ENCODE results near the gene CIDEA.
"Not testable (repeated sequence)": the region's sequence is repeated elsewhere in the genome, so short reads cannot be mapped to it uniquely, and the experiment has no call there.

Gene CIDEA

GRCh38 chr18:12239431-12239830 is 14.7 kb upstream of the CIDEA start:
- no peak for DNase-seq

- DNase-seq = no peak
Observed at GRCh38 chr18:12242658-12243260, 11.4 kb upstream of the CIDEA start.

GRCh38 chr18:12243272-12243671 is 10.9 kb upstream of the CIDEA start:
- DNase-seq = not testable (repeated sequence)

GRCh38 chr18:12245793-12246135 is 8.4 kb upstream of the CIDEA start:
- no peak for DNase-seq

GRCh38 chr18:12246849-12247808 is 7.0 kb upstream of the CIDEA start:
- DNase-seq = no peak

- DNase-seq = no peak
Observed at GRCh38 chr18:12247946-12248345, 6.2 kb upstream of the CIDEA start.

GRCh38 chr18:12248926-12249720 is 5.0 kb upstream of the CIDEA start:
- no peak for DNase-seq

- DNase-seq = no peak
Observed at GRCh38 chr18:12251311-12251710, 2.9 kb upstream of the CIDEA start.

- DNase-seq = no peak
Observed at GRCh38 chr18:12252061-12252460, 2.1 kb upstream of the CIDEA start.

- DNase-seq = no peak
Observed at GRCh38 chr18:12253027-12253426, 1.1 kb upstream of the CIDEA start.

GRCh38 chr18:12253663-12254135 is 462 bp upstream of the CIDEA start:
- DNase-seq = no peak

GRCh38 chr18:12254820-12255511 is 805 bp downstream of the CIDEA start:
- DNase-seq = no peak

GRCh38 chr18:12255626-12256026 is 1.5 kb downstream of the CIDEA start:
- no peak for DNase-seq

- no peak for DNase-seq
Observed at GRCh38 chr18:12256951-12257350, 2.8 kb downstream of the CIDEA start.

GRCh38 chr18:12257996-12258718 is 4.0 kb downstream of the CIDEA start:
- DNase-seq = no peak

- DNase-seq = no peak
Observed at GRCh38 chr18:12258719-12259705, 4.9 kb downstream of the CIDEA start.

GRCh38 chr18:12262748-12263147 is 8.6 kb downstream of the CIDEA start:
- DNase-seq = no peak

- DNase-seq = no peak
Observed at GRCh38 chr18:12264864-12265263, 10.7 kb downstream of the CIDEA start.

- DNase-seq = peak; percentile 63
Observed at GRCh38 chr18:12271376-12272235, 17.4 kb downstream of the CIDEA start.

- DNase-seq = no peak
Observed at GRCh38 chr18:12274793-12275192, 20.6 kb downstream of the CIDEA start.
